OCI-LY7 (cell line): ENCODE results near the gene ARHGEF38. TPM values are rescaled to one million over a fixed set of nuclear protein-coding genes. Genes with fewer than 3 reads are reported as not detected.

Source experiments
- BruUV-seq: library from RNA; stranded (reverse); fragments of 400-500 nt; replicated peaks from 2 replicates; lab custom pipeline; 2021; lab: Mats Ljungman, UMichigan
- CTCF ChIA-PET: fragments of 300-600 bp; sonication (Branson Sonifier 250); formaldehyde crosslinking; loops from one replicate; lab custom pipeline; 2022; ENCODE audit warnings: antibody characterized with exemption; ENCODE audit not compliant: unreplicated experiment; lab: Charles Lee
- POLR2A ChIA-PET: fragments of 300-600 bp; sonication (Branson Sonifier 250); formaldehyde crosslinking; loops from one replicate; lab custom pipeline; 2022; ENCODE audit warnings: antibody characterized with exemption; lab: Charles Lee
- DNase-seq: peaks from one replicate; pipeline ENCODE4 v3.0.0-alpha.2; 2015; ENCODE audit warnings: low spot score
- H2AFZ ChIP-seq: fragments of 200-600 bp; sonication (generic), shearing (Covaris generic); 2 replicates; pipeline ENCODE4 v1.6.1; 2014; ENCODE audit warnings: mild to moderate bottlenecking, antibody characterized with exemption, low read length, moderate library complexity
- H3K27ac ChIP-seq: fragments of 200-600 bp; sonication (generic); 2 replicates; pipeline ENCODE4 v1.5.1; 2014; ENCODE audit warnings: mixed run types, low read depth, mild to moderate bottlenecking, moderate library complexity, low read length, inconsistent platforms; ENCODE audit not compliant: poor library complexity, severe bottlenecking
- H3K36me3 ChIP-seq: fragments of 200-600 bp; sonication (generic); 2 replicates; pipeline ENCODE4 v1.6.1; 2014; ENCODE audit warnings: mild to moderate bottlenecking, antibody characterized with exemption, low read length, moderate library complexity, mixed read lengths; ENCODE audit not compliant: insufficient read depth
- H3K4me1 ChIP-seq: fragments of 200-600 bp; sonication (generic); 2 replicates; pipeline ENCODE4 v1.5.1; 2014; ENCODE audit warnings: mild to moderate bottlenecking, low read length; ENCODE audit not compliant: insufficient read depth, poor library complexity, severe bottlenecking
- H3K4me2 ChIP-seq: fragments of 200-600 bp; sonication (generic); 2 replicates; pipeline ENCODE4 v1.6.1; 2014; ENCODE audit warnings: mild to moderate bottlenecking, low read length
- H3K4me3 ChIP-seq: fragments of 200-600 bp; sonication (generic); 2 replicates; pipeline ENCODE4 v1.5.1; 2014; ENCODE audit warnings: mild to moderate bottlenecking, low read depth, low read length; ENCODE audit not compliant: poor library complexity, severe bottlenecking
- H3K79me2 ChIP-seq: fragments of 200-600 bp; sonication (generic); 2 replicates; pipeline ENCODE4 v1.6.1; 2016; ENCODE audit warnings: low read depth, mild to moderate bottlenecking, low read length, moderate library complexity, mixed read lengths; ENCODE audit not compliant: insufficient read depth
- H3K9me2 ChIP-seq: fragments of 200-600 bp; sonication (generic); 2 replicates; pipeline ENCODE4 v1.6.1; 2016; ENCODE audit warnings: mild to moderate bottlenecking, low read length, mixed read lengths; ENCODE audit not compliant: insufficient read depth
- H3K9me3 ChIP-seq: fragments of 200-600 bp; sonication (generic); 2 replicates; pipeline ENCODE4 v1.6.1; 2014; ENCODE audit warnings: mild to moderate bottlenecking, mixed run types, low read length, mixed read lengths
- H4K20me1 ChIP-seq: fragments of 200-600 bp; sonication (generic); 2 replicates; pipeline ENCODE4 v1.6.1; 2014; ENCODE audit warnings: mild to moderate bottlenecking, antibody characterized with exemption, low read length, moderate library complexity, mixed read lengths; ENCODE audit not compliant: insufficient read depth
- CTCF ChIP-seq: fragments of 200-600 bp; sonication (generic); conservative IDR thresholded peaks from 2 replicates; pipeline ENCODE4 v1.5.1; 2014; ENCODE audit warnings: mild to moderate bottlenecking, antibody characterized with exemption, low read length, moderate library complexity, mixed read lengths
- EZH2phosphoT487 ChIP-seq: fragments of 200-600 bp; sonication (generic); IDR thresholded peaks from 2 replicates; pipeline ENCODE4 v1.6.1; 2018; ENCODE audit warnings: low read depth, borderline replicate concordance, mild to moderate bottlenecking, mixed run types, antibody characterized with exemption, low read length, moderate library complexity, mixed read lengths
- intact Hi-C: fragments of 100-400 bp; cut with micrococcal nuclease; formaldehyde crosslinking; loops from one replicate; pipeline ENCODE4 v1.10.0; 2022; ENCODE audit not compliant: unreplicated experiment
- total RNA-seq, 2 experiments: library from RNA; depleted of rRNA in 1 of 2; stranded (reverse); fragments of >200 nt in 1 of 2; shearing (Covaris generic) in 1 of 2; gene quantifications; 2 replicates each; pipeline ENCODE4 v1.2.3, GENCODE V29; 2014 to 2022

Gene ARHGEF38
- total RNA-seq, 2 experiments from 2014 or later = not detected

DNA sequence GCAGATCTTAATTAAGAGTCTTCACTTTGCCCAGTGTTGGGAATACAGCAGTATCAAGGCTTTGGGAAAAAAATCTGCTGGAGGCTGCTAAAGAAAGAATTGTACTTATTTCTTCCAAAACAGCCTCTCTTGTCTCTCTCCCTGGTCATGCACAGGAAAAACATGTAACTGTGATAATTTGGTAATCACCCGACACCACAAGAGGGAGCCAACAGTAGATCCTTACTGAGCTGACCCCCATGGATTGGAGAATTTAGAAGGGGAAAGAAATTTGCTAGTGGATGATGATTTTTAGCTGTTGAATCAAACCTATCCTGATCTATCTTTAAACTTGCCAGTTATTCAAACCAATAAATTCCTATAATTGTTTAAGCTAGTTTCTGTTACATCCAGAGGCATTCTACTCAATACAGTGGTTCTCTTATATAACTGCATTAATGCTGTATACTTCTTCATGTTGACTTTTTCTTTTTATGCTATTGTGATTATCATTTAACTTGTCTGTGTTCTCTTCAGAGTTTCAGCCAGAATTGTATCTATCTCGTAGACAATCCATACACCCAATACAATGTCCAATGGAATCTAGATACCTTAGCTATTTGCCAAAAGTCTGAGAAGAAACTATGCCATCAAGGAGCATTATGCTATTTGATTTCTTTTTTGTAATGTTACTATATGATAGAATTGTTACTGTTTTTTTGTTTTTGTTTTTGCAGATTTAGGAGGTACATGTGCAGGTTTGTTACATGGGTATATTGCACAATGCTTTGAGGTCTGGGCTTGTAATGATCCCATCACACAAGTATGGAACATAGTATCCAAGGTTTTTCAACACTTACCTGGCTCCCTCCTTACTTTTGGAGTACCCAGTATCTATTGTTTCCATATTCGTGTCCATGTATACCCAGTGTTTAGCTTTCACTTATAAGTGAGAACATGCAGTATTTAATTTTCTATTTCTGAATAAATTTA is 31.3 kb upstream of the ARHGEF38 start:
- CTCF ChIA-PET = interaction anchor here (0.6 kb wide), 1 partner anchor 1066 kb away, joined by 3 read pairs; no protein-coding TSS in a partner anchor
- DNase-seq = peak; percentile 39
- no TSS peak for BruUV-seq

GRCh38 chr4:105526656-105527055 is 25.8 kb upstream of the ARHGEF38 start:
- no peaks in the 10 kb centered on the region for H3K36me3 ChIP-seq
- H3K4me1 ChIP-seq = no peaks in the 10 kb centered on the region
- H3K4me2 ChIP-seq = no peak overlapping the region
- no peaks in the 10 kb centered on the region for H4K20me1 ChIP-seq
- H3K9me3 ChIP-seq = no peaks in the 10 kb centered on the region
- H3K9me2 ChIP-seq = no peaks in the 10 kb centered on the region
- DNase-seq = no peak
- intact Hi-C loops = no loop called here
- no peak overlapping the region for H2AFZ ChIP-seq
- no peak for TF ChIP-seq EZH2phosphoT487
- TF ChIP-seq CTCF = no peak
- POLR2A ChIA-PET = no interaction called here
- H3K4me3 ChIP-seq = no peak overlapping the region
- no peak overlapping the region for H3K27ac ChIP-seq
- no TSS peak for BruUV-seq
- H3K79me2 ChIP-seq = no peaks in the 10 kb centered on the region
- CTCF ChIA-PET = no interaction called here

More for the DNA sequence above, 31.3 kb upstream of the ARHGEF38 start:
- TF ChIP-seq CTCF (peak; percentile 85), EZH2phosphoT487 (no peak)
- Histone ChIP-seq H3K36me3 (no peaks in the 10 kb centered on the region), H3K4me3 (no peak overlapping the region), H2AFZ (no peak overlapping the region), H3K79me2 (no peaks in the 10 kb centered on the region), H3K27ac (no peak overlapping the region), H3K4me2 (no peak overlapping the region), H3K4me1 (no peaks in the 10 kb centered on the region), H3K9me2 (no peaks in the 10 kb centered on the region), H4K20me1 (no peaks in the 10 kb centered on the region), H3K9me3 (no peaks in the 10 kb centered on the region)
- intact Hi-C loops = loop anchor here (2.0 kb wide), 1 partner anchor 194 kb away; no protein-coding TSS in a partner anchor
- POLR2A ChIA-PET = interaction anchor here (0.6 to 1.0 kb wide), 3 partner anchors 107 to 194 kb away, joined by 3 read pairs; no protein-coding TSS in a partner anchor
